ENCODE measurements around the gene UGT1A5.

UGT1A5 gene

DNA sequence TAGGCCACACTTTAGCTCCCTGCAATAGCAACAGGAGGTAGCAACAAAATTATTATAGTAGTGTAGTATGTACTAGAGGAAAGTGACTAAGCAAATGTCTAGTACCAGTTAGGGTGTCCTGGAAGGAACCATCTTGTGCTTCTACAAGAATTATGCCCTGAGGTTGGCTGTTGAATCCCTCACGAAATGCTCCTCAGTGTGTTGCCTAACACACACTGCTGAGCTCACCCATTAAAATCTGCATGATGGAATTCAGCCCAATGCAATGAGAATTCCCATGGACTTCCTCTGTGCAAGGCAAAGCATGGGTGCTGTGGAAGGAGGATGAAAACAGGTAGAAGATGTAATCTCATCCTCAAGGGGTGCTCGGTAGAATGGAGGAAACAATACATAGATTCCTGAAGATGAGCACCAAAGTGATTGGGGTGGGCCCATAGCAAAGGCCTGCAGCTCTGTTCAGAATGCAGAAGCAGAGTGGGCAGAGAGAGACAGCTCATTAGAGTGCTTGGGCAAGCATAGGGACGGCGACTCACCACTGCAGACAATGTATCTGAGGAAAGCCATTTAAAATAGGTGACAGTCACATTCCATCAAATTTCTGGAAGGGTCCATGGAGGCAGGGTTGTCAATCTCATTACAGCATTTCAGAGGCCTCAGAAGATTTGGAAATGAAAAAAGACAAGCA, 32.2 kb upstream of the UGT1A5 start:
- Histone ChIP-seq H3K9me3 (ENCODE audit: control insufficient read depth, insufficient read depth, low read length) (no peaks in the 10 kb centered on the region), H3K9ac (ENCODE audit: low read depth, low read length) (no peak overlapping the region), H3K27me3 (ENCODE audit: control insufficient read depth, insufficient read depth, low read length) (no peaks in the 10 kb centered on the region), H3K27ac (ENCODE audit: low read depth, low read length) (no peak overlapping the region), H3K4me1 (ENCODE audit: control insufficient read depth, insufficient read depth, low read length) (no peaks in the 10 kb centered on the region), H3K4me3 (ENCODE audit: low read depth, low read length) (no peak overlapping the region), H3K36me3 (ENCODE audit: control insufficient read depth, insufficient read depth, low read length) (no peaks in the 10 kb centered on the region)

DNA sequence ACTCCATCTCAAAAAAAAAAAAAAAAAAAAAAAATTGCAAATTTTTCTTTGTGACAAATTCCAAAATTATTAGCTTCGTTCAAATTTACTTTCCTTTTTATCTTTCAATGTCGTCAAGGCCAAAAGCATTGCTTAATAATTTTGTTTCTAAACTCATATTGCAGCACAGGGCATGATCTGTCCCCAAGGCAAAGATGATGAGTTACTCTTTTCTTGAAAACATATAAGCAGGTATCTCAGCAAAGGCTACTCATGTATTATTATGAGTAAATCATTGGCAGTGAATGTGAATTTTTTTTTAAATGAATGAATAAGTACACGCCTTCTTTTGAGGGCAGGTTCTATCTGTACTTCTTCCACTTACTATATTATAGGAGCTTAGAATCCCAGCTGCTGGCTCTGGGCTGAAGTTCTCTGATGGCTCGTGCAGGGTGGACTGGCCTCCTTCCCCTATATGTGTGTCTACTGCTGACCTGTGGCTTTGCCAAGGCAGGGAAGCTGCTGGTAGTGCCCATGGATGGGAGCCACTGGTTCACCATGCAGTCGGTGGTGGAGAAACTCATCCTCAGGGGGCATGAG, 31.1 kb upstream of the UGT1A5 start, which contains the start of gene UGT1A7:
Gene UGT1A7 (plus strand): TSS at position 381 of the 579 bp plus-strand sequence. CDS start 37 bp downstream, at position 418.
- Histone ChIP-seq H3K4me1 (ENCODE audit: control insufficient read depth, insufficient read depth, low read length) (no peaks in the 10 kb centered on the region), H3K9me3 (ENCODE audit: control insufficient read depth, insufficient read depth, low read length) (no peaks in the 10 kb centered on the region), H3K4me3 (ENCODE audit: low read depth, low read length) (no peak within 1 kb of the TSS), H3K27me3 (ENCODE audit: control insufficient read depth, insufficient read depth, low read length) (no peaks in the 10 kb centered on the region), H3K27ac (ENCODE audit: low read depth, low read length) (no peak within 1 kb of the TSS), H3K36me3 (ENCODE audit: control insufficient read depth, insufficient read depth, low read length) (no peaks in the 10 kb centered on the region), H3K9ac (ENCODE audit: low read depth, low read length) (no peak within 1 kb of the TSS)

DNA sequence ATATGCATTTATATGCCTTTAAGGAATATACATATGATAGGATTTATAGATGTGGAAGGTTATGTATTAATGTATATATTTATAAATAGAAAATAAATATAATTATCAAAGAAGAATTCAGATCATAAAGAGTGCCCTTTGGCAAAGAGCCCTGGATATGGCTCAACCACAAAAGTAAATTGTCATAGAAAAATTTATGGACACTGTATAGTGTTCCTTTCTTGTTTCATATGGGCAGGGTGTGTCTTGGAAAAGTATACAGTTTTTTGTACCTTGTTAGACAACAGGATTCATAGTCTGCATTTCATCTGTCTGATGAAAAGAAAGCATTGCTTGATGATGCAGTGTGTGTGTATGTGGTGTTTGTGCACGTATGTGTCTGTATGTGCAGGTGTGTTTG, 28.1 kb upstream of the UGT1A5 start:
- Histone ChIP-seq H3K4me3 (ENCODE audit: low read depth, low read length) (no peak overlapping the region), H3K27me3 (ENCODE audit: control insufficient read depth, insufficient read depth, low read length) (no peaks in the 10 kb centered on the region), H3K27ac (ENCODE audit: low read depth, low read length) (no peak overlapping the region), H3K4me1 (ENCODE audit: control insufficient read depth, insufficient read depth, low read length) (0 out of 2 replicates have a peak, but pooled peaks cover 3% of the 10 kb centered on the region), H3K9me3 (ENCODE audit: control insufficient read depth, insufficient read depth, low read length) (no peaks in the 10 kb centered on the region), H3K9ac (ENCODE audit: low read depth, low read length) (no peak overlapping the region), H3K36me3 (ENCODE audit: control insufficient read depth, insufficient read depth, low read length) (no peaks in the 10 kb centered on the region)

DNA sequence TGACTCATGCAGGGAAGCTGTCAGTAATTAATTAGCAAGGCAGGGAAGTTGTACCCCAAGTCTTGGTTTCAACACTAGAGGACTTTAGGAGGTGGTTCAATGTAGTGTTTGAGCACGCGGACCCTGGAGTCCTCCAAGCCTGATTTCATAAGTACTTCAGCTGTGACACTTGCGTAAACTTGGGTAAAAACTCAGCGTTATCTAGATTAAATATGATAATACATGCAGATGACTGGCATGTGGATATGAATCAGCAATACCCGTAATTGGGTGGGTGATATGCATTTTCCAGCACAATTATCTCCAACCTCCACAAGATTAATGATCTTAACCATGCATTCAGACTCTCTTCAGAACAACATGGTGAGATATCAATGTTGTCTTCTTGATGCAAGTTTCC, 25.8 kb upstream of the UGT1A5 start:
- H3K4me3 ChIP-seq (ENCODE audit: low read depth, low read length), result no peak overlapping the region
- no peaks in the 10 kb centered on the region for H3K27me3 ChIP-seq (ENCODE audit: control insufficient read depth, insufficient read depth, low read length)
- no peaks in the 10 kb centered on the region for H3K9me3 ChIP-seq (ENCODE audit: control insufficient read depth, insufficient read depth, low read length)

DNA sequence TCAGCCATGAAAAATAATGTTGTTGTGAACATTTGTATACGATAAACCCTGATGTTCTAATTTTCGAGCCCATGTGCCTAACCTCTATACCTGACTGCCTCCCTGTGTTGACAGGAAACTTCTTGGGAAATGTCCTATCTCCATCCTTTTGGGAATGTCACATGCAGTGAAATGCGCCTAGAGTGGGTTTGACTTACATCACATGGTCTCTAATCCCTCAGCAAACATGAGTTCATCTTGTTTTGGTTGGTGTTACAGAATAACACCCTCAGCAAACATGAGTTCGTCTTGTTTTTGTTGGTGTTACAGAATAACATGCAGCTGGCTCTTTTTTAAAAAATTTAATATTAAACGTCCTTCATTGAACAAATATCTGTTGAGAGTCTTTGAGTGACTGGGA, 24.4 kb upstream of the UGT1A5 start:
- Histone ChIP-seq H3K9me3 (ENCODE audit: control insufficient read depth, insufficient read depth, low read length) (no peaks in the 10 kb centered on the region), H3K4me3 (ENCODE audit: low read depth, low read length) (no peak overlapping the region), H3K9ac (ENCODE audit: low read depth, low read length) (no peak overlapping the region), H3K27ac (ENCODE audit: low read depth, low read length) (no peak overlapping the region), H3K27me3 (ENCODE audit: control insufficient read depth, insufficient read depth, low read length) (no peaks in the 10 kb centered on the region), H3K36me3 (ENCODE audit: control insufficient read depth, insufficient read depth, low read length) (no peaks in the 10 kb centered on the region), H3K4me1 (ENCODE audit: control insufficient read depth, insufficient read depth, low read length) (peaks cover 3% of the 10 kb centered on the region; the same call in 1 of the 2 replicates)

More for the DNA sequence above, 25.8 kb upstream of the UGT1A5 start:
- peaks cover 3% of the 10 kb centered on the region; the same call in 1 of the 2 replicates for H3K4me1 ChIP-seq (ENCODE audit: control insufficient read depth, insufficient read depth, low read length)
- H3K36me3 ChIP-seq (ENCODE audit: control insufficient read depth, insufficient read depth, low read length), result no peaks in the 10 kb centered on the region
- no peak overlapping the region for H3K9ac ChIP-seq (ENCODE audit: low read depth, low read length)
- no peak overlapping the region for H3K27ac ChIP-seq (ENCODE audit: low read depth, low read length)

DNA sequence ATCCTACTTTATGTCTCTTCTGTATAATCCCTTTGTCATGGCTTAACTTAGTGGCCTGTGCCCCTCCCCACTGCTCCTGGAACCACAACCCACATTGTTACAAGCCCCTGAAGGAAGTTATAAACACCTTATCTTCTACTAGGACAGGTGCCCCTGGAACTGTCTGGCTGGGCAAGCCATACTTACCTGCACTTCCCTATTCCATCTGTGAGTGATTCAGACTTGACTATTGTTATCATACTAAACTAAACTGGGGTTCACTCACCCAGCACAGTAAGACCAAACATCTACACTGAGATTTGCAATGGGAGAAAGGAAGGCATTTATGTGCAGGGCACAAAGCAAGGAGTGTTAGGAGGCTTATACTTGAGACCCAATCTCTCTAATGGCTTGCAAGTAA, 23.7 kb upstream of the UGT1A5 start:
- Histone ChIP-seq H3K27ac (ENCODE audit: low read depth, low read length) (no peak overlapping the region), H3K27me3 (ENCODE audit: control insufficient read depth, insufficient read depth, low read length) (no peaks in the 10 kb centered on the region), H3K36me3 (ENCODE audit: control insufficient read depth, insufficient read depth, low read length) (no peaks in the 10 kb centered on the region), H3K4me3 (ENCODE audit: low read depth, low read length) (no peak overlapping the region), H3K9me3 (ENCODE audit: control insufficient read depth, insufficient read depth, low read length) (no peaks in the 10 kb centered on the region), H3K9ac (ENCODE audit: low read depth, low read length) (no peak overlapping the region), H3K4me1 (ENCODE audit: control insufficient read depth, insufficient read depth, low read length) (peaks cover 3% of the 10 kb centered on the region; the same call in 1 of the 2 replicates)

DNA sequence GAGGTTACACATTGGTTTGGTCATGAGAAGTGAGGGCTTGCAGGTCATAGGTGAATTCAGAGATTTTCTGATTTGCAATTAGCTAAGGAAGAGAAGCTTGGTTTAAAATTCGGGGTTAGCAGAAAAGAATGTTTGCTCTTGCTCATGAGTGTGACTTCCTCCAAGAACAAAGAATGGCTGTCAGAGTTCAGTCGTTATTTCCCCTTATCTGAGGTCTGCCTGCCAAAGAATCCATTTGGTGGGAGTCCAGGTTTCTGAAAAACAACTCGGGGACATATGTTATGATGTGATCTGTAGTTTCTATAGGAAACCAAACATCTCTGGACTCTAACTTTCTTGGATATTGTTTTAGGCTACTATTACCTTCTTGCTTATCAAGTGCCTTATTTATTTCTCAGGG, 23.2 kb upstream of the UGT1A5 start:
- H3K9ac ChIP-seq (ENCODE audit: low read depth, low read length), result no peak overlapping the region
- no peaks in the 10 kb centered on the region for H3K27me3 ChIP-seq (ENCODE audit: control insufficient read depth, insufficient read depth, low read length)
- H3K27ac ChIP-seq (ENCODE audit: low read depth, low read length), result no peak overlapping the region
- no peaks in the 10 kb centered on the region for H3K36me3 ChIP-seq (ENCODE audit: control insufficient read depth, insufficient read depth, low read length)
- no peaks in the 10 kb centered on the region for H3K9me3 ChIP-seq (ENCODE audit: control insufficient read depth, insufficient read depth, low read length)
- H3K4me3 ChIP-seq (ENCODE audit: low read depth, low read length), result no peak overlapping the region
- peaks cover 3% of the 10 kb centered on the region; the same call in 1 of the 2 replicates for H3K4me1 ChIP-seq (ENCODE audit: control insufficient read depth, insufficient read depth, low read length)

DNA sequence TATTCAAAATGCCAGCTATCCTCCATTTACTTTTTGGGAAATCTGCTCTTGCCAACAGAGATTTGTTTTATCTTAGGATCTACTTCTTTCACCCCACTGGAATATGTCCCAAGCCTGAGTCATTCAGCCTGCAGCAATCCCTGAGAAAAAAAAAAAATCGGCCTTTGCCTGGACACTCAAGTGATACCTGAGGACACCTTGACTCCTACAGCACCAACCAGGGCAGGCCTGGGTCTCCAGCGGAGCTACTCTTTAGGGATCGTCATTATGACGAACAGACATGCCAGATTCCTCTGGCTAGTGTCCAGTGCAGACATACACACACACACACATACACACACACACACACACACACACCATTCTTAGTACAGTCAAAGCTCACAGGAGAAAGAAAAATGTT, 22.3 kb upstream of the UGT1A5 start:
- Histone ChIP-seq H3K27me3 (ENCODE audit: control insufficient read depth, insufficient read depth, low read length) (no peaks in the 10 kb centered on the region), H3K27ac (ENCODE audit: low read depth, low read length) (no peak overlapping the region), H3K4me1 (ENCODE audit: control insufficient read depth, insufficient read depth, low read length) (peaks cover 3% of the 10 kb centered on the region; the same call in 1 of the 2 replicates), H3K9me3 (ENCODE audit: control insufficient read depth, insufficient read depth, low read length) (no peaks in the 10 kb centered on the region), H3K36me3 (ENCODE audit: control insufficient read depth, insufficient read depth, low read length) (no peaks in the 10 kb centered on the region), H3K9ac (ENCODE audit: low read depth, low read length) (no peak overlapping the region), H3K4me3 (ENCODE audit: low read depth, low read length) (no peak overlapping the region)

DNA sequence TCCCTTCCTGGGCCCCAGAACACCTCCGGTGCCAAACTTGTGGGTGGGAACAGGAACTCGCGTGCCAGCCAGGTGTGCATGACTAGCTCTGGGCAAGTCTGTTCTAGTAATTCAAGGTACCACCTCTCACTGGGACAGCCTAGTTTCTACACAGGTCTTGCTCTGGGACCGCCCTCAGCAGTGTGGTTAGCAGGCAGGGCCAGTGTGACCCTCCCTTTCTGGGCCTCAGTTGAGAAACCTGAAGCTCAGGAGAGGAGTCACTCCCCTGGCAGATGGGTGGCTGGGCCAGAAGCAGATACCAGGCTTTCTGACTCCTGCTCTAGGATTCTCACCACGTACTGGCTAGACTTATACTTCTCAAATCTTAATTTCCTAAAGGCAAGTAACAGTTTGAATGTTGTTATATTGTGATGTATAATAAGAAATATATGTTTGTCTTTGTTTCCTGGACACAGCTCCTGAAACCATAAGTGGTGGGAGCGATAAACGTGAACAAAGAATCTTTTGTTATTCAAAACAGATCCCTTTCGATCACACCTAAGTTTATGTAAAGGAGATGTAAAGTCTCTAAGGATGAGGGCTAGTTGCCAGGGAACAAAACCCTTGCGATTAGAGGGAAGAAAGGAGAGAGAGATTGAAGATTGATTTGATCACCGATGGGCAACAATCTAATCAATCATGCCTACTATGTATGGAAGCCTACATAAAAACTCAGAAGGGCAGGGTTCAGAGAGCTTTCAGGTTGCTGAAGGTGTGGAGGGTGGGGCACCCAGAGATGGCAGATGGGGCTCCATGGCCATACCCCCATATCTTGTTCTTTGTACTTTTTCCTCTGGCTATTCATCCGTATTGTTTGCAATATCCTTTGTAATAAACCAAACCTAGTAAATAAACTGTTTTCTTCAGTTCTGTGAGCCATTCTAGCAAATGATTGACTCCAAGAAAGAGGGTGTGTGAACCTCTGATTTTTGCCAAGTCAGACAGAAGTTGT, 21.0 kb upstream of the UGT1A5 start:
- H3K27ac ChIP-seq (ENCODE audit: low read depth, low read length), result no peak overlapping the region
- H3K4me1 ChIP-seq (ENCODE audit: control insufficient read depth, insufficient read depth, low read length), result peaks cover 3% of the 10 kb centered on the region; the same call in 1 of the 2 replicates
- no peak overlapping the region for H3K4me3 ChIP-seq (ENCODE audit: low read depth, low read length)
- no peaks in the 10 kb centered on the region for H3K27me3 ChIP-seq (ENCODE audit: control insufficient read depth, insufficient read depth, low read length)
- H3K9ac ChIP-seq (ENCODE audit: low read depth, low read length), result no peak overlapping the region
- H3K36me3 ChIP-seq (ENCODE audit: control insufficient read depth, insufficient read depth, low read length), result no peaks in the 10 kb centered on the region
- no peaks in the 10 kb centered on the region for H3K9me3 ChIP-seq (ENCODE audit: control insufficient read depth, insufficient read depth, low read length)

DNA sequence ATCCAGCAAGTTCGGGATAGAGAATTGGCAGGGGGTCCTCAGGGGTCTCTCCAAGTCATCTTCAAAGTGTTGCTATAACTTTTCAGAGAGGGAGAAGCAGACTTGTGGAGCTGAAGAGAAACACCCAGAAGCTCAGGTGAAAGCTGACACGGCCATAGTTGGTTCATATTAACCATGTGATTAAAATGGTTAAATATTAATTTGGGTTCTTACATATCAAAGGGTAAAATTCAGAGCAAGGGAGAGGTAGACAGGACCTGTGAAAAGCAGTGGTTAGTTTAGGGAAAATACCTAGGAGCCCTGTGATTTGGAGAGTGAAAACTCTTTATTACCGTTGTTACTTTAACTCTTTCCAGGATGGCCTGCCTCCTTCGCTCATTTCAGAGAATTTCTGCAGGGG, 20.1 kb upstream of the UGT1A5 start, which contains the start of gene UGT1A6:
Gene UGT1A6 (plus strand): TSS at position 243 of the 400 bp plus-strand sequence. CDS start 115 bp downstream, at position 358.
- Histone ChIP-seq H3K4me1 (ENCODE audit: control insufficient read depth, insufficient read depth, low read length) (peaks cover 3% of the 10 kb centered on the region; the same call in 1 of the 2 replicates), H3K27ac (ENCODE audit: low read depth, low read length) (no peak within 1 kb of the TSS)

More for the DNA sequence above, 20.1 kb upstream of the UGT1A5 start, which contains the start of gene UGT1A6:
- Histone ChIP-seq H3K9ac (ENCODE audit: low read depth, low read length) (no peak within 1 kb of the TSS), H3K9me3 (ENCODE audit: control insufficient read depth, insufficient read depth, low read length) (no peaks in the 10 kb centered on the region), H3K27me3 (ENCODE audit: control insufficient read depth, insufficient read depth, low read length) (no peaks in the 10 kb centered on the region), H3K4me3 (ENCODE audit: low read depth, low read length) (no peak within 1 kb of the TSS), H3K36me3 (ENCODE audit: control insufficient read depth, insufficient read depth, low read length) (no peaks in the 10 kb centered on the region)

Measured in HUES48 (cell line).